A549 treated with dexamethasone at 1 μM for 4 hours (cell line): ENCODE results near the gene CAPZB. TPM values are rescaled to one million over a fixed set of nuclear protein-coding genes. Genes with fewer than 3 reads are reported as not detected.

Experiments
- total RNA-seq: library from RNA; stranded (reverse); fragments of 200-300 nt; extraction: Qiagen RNA extraction; gene quantifications from 5 replicates; pipeline ENCODE4 v1.2.3, GENCODE V29; 2022

CAPZB gene
- 231 to 246 TPM (median 242 TPM) in 5 replicates for total RNA-seq

DNA sequence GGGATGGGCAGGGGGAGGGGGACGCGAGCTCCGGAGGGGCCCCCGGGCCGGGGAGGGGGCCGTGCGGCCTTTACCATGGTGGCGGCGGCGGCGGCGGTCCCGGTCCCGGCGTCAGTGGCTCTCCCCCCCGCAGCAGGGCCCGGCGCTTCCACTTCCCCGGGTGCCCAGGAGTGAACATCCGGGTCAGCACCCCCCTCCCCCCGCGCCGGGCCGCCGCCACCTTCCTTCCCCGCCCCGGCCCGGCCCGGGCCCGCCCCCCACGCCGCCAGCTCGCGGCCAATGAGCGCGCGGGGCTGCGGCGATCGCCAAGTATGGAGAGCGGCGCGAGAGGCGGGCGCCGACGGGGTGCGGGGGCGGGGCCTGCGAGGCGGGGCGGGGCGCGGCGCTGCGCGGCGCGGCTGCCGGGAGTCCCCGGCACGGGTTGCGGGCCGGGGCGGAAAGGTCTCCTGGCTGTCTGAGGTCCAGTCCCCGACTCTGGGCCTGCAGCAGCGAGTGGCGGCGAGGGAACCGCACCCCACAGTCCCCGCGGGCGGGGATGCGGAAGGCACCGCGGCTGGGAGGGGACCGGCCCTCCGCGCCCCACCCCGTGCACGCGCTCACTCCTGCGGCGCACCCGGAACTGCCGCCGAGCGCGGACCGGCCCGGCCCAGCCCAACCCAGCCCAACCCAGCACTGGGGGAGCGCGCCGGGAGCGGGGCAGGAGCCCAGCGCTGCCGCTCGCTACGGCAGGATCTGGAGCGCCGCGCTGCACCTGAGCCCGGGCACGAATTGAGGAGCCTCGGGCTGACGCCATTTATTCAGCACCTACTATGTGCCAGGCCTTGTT, at the start of gene CAPZB:
CAPZB (minus strand) TSS at position 178 of the 826 bp plus-strand sequence; CDS start at position 77, 101 bp downstream.

DNA sequence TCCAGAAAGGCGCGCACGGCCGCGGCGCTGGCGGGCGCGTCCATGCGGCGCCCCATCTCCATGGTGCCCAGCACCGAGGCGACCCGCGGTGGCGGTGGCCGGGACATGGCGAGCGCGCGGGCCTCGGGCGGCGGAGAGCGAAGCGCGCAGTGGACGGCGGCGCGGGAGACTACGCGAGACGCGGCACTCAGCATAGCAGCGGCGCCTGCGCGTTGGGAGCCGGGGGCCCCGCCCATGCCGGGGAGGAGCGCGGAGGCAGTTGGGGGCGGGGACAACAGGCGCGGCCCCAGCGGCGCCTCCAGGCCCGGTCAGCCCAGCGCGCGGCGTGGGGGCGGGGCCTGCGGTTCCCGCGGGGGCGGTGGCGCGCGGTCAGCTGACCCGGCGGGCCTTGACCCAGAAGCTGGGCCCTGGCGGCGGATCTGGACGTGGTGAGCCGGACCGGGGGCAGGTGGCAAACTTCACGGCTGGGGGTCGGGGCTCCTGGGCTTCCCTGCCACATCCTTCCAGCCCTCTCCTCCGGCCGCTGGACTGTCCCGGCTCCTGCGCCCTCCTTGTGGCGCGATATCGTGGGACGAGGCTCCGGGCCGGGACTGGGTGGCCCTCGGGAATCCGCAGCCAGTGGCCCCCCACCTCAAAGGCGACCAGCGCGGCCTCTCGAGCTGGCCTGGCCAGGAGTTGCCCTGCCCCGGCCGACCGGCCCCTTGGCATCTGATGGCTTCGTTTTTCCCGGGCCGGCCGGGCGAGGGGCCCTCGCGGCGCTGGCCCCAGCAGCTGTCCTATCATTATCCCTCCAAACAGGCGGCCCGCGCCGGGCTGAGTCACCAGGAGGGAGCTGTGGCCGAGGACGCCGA, 173.2 kb downstream of the CAPZB start, which contains the start of the genes AKR7A2 and SLC66A1:
AKR7A2 (minus strand) TSS at position 214 of the 851 bp plus-strand sequence; CDS start at position 194, 20 bp downstream.
SLC66A1 (plus strand) TSS at position 396 of the 851 bp plus-strand sequence. CDS start 5,352 bp downstream, outside the sequence.

Other genes starting within 250 kb of the CAPZB start
- 24.3 to 40.7 TPM (median 39.4 TPM) in 5 replicates for gene EMC1, start 234.0 kb downstream of the CAPZB start, total RNA-seq
- gene MRTO4, start 233.7 kb downstream of the CAPZB start, total RNA-seq: 61.2 to 64.8 TPM (median 63.2 TPM) in 5 replicates
- gene AKR7A3, start 196.8 kb downstream of the CAPZB start, total RNA-seq: 0.07 to 0.16 TPM (median 0.13 TPM) in 5 replicates
- 33.7 to 49.7 TPM (median 48.5 TPM) in 5 replicates for gene AKR7A2, start 173.4 kb downstream of the CAPZB start, total RNA-seq
- gene SLC66A1, start 173.2 kb downstream of the CAPZB start, total RNA-seq: 15.8 to 22.6 TPM (median 21.1 TPM) in 5 replicates
- gene NBL1, start 158.8 kb upstream of the CAPZB start, total RNA-seq: 39.3 to 69.3 TPM (median 64.9 TPM) in 5 replicates
- gene HTR6, start 179.3 kb upstream of the CAPZB start, total RNA-seq: 0.08 to 0.28 TPM (median 0.19 TPM) in 5 replicates